Stimulated activated CD4-positive, alpha-beta T cell treated with anti-CD3 and anti-CD28 coated beads, Interleukin-4, amount 100 ng/mL, for 4 hours (primary cell): ENCODE results near the gene CDC42BPG.

Experiments
- DNase-seq, 2 experiments: peaks; one replicate each; pipeline ENCODE4 v3.0.0-alpha.2; 2020

Gene CDC42BPG

DNA sequence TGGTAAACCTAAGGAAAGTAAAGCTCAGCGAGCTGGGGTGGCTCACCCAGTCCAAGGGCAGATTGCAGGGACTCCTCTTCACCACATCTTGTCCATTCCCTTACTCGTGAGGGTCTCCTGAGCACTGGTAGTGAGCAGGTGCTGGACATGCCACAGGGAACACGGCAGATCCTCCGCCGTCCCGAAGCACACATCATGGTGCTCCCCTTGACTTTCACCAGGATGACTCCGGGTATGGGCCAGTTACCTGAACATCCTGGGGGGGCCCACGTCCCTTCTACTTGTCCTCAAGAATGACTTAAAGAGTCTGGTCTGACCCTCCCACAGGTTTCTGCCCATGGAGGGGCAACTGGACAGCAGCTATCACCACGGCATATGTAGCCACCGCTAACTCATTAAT, 58.1 kb downstream of the CDC42BPG start:
- DNase-seq: no peak

DNA sequence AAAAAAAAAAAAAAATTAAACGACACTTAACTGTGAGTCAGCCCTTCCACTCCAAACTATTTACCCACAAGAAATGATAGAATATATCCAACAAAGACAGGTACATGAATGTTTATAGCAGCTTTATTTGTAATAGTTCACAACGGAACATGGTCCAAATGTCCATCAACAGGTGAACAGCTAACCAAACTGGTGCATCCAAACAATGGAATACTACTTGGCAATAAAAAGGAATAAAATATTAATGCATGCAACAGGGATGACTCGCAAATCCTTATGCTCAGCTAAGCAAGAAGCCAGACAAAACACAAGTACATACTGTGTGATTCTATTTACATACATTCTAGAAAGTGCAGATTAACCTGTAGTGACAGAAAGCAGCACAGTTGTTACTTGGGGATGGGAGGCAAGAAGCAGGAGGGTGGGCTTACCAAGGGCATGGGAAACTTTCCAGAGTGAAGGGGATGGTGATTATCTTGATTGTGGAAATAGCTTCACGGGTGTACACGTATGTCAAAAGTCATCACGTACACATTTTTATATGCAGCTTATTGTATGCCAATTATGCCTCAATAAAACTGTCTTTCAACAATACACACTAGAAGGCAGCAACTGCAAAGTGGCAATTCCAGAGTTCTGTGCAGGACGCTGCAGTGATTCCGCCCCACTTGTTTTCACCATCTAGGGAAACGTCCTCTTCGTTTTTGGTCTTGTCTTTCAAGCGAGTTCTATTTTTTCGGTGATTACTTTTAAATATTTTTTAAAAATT, 59.5 kb downstream of the CDC42BPG start:
- DNase-seq: no peak

DNA sequence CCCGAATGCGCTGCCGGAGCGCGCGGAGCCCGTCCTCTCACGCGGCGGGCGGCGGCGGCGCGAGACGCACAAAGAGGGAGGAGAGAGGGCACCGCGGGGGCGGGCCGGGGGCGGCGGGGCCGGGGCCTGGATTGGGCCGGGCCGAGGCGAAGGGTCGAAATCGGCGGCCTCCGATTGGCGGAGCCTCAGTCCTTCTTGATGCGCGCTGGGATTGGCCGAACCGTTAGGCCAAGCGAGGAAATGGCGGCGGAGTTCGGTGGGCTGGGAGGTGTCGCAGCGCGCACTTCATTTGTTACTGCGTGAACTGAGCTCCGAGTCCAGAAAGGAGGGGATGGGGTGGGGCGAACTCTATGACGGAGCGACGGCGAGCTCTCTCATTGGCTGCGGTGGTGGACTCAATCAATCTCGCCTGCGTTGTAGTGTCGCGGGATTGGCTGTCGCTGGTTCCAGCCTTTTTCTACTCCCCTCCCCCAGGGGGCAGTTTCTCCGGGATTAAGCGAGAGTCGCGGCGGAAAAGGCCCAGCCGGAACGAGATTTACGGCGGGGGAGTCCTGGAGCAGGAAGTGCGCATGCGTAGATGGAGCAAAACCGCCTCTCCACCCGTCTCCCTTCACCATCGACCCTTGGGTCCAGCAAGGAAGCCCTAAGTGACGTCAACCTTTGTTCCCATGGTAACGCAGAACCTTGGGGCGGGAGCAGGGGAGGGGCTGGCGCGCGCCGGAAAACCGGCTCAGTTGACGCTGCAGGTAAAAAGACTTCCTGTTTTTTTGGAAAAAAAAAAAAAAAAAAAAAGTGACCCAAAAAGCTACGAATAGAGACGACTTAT, 65.8 kb downstream of the CDC42BPG start, which contains the start of gene SF1:
SF1 (minus strand) TSS at position 70 of the 826 bp plus-strand sequence. CDS start 150 bp downstream, outside the sequence.
- peak; percentile 96 to 99 for DNase-seq

DNA sequence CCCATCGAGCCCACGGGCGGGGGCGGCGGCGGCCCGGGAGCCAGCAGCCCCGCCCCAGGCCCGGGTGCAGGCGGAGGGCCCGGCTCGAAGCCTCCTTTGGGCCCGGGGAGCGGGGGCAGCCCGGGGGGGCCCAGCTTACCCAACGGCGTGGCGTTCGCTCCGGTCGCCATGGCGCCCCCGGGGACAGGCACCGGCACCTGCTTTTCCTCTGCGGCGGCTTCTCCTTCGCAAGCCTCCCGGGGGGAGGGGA, 66.3 kb downstream of the CDC42BPG start:
- no peak for DNase-seq

DNA sequence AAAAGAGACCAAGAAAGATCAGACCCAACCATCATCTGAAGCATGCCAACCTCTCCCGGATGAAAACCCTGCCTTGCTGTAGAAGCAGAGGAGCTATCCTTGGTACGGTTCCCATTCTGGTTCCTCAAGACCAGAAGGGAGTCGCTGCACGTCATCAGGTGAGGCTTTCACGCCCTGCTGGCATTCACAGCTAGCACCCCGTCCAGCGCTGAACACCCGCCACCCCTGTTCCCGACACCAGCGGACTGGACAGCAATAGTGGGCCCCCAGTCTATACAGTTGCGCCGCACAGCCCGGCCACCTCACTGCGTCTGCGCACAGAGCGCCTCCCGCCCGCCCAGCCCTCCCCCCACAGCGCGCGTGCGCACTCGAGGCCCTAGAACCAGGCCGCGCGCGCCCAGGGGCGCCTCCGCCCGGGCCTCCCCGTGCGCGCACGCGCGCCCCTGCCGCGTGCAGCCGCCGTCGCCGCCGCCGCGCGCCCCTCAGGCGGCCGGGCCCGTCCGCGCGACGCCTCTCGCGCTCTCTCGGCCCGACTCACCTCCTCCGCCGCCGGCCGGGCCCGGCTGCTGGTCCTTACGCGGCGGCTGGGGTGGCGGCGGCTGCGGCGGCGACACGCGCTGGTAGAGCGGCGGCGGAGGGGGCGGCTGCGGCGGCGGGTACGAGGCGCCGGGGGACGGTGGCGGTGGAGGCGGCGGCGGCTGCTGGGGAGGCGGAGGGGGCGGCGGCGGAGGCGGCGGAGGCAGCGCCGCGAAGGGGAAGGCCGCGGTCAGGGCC, 66.8 kb downstream of the CDC42BPG start:
- DNase-seq: peak; percentile 73 to 85

DNA sequence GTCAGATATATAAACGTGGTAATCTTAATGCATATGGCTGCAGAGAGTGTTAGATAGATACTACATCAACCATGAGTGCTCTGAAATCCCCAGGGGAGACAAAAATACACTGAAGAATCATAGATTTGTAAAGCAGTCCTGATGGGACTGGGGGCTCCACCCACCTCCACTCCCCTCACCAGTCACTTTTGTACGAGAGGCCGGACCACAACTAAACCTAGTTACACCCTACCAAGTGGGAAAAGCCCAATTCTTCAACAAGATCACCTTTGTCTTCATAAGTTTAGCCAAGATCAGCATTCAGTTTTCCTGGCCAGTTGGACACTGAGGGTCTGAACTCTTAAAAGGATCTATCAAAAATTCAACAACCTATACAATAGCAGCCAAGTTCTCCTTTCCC, 67.6 kb downstream of the CDC42BPG start:
- no peak for DNase-seq

DNA sequence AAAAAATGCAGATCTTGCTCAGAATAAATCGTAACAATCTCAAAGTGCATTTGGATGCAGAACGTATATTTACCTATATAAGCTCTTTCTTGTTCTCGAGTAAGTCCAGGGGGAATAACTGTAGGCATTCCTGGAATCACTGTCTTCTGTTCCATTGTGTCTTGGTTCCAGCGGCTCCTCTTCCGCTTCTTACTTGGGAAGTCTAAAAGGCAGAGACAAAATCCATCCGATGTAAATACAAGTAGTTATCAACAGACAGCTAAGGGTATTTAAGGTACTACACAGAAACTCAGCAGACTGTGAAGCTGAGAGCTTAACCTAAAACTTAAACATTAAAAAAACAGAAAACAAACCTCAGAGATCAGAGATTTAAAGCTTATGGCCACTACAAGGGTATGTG, 68.0 kb downstream of the CDC42BPG start:
- DNase-seq: no peak

DNA sequence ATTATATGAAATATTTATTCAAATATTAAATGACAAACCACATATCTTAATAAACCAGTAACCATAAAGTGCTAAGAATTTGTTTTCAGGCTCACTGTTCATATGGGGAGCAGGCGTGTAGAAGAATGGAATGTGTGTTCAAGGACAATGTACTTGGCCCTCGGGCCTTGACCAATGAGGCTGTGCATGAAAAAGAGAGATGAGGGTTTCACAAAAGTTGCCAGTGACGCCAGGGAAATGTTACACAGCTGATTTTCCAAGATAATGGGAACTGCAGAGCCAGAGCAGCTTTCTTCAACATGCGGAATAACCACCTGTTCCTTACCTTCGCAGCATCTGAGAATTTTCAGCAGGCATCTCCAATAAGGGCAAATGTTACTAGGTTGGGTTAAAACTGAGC, 70.3 kb downstream of the CDC42BPG start:
- DNase-seq: no peak
